Stimulated activated CD8-positive, alpha-beta memory T cell treated with anti-CD3 and anti-CD28 coated beads, Interleukin-12 subunit alpha, Interleukin-12 subunit beta, amount 100 ng/mL, for 4 hours (primary cell): ENCODE results near the gene FRMD4B.

Experiments used
- DNase-seq: peaks from one replicate; pipeline ENCODE4 v3.0.0-alpha.2; 2020; ENCODE audit warnings: low read depth

FRMD4B gene

GRCh38 chr3:69403454-69403853, 17.6 kb upstream of the FRMD4B start:
- DNase-seq = no peak

GRCh38 chr3:69400683-69401082, 14.8 kb upstream of the FRMD4B start:
- no peak for DNase-seq

GRCh38 chr3:69392850-69393249, 7.0 kb upstream of the FRMD4B start:
- no peak for DNase-seq

GRCh38 chr3:69392415-69392814, 6.5 kb upstream of the FRMD4B start:
- DNase-seq = no peak

- no peak for DNase-seq
Observed at GRCh38 chr3:69391554-69391953, 5.7 kb upstream of the FRMD4B start.

GRCh38 chr3:69390771-69391170, 4.9 kb upstream of the FRMD4B start:
- no peak for DNase-seq

GRCh38 chr3:69389520-69390248, 3.8 kb upstream of the FRMD4B start:
- DNase-seq = no peak

- DNase-seq = no peak
Observed at GRCh38 chr3:69388241-69388640, 2.4 kb upstream of the FRMD4B start.

GRCh38 chr3:69386556-69387385, 883 bp upstream of the FRMD4B start:
- DNase-seq = no peak

- DNase-seq = no peak
Observed at GRCh38 chr3:69385123-69385722, 665 bp downstream of the FRMD4B start.

GRCh38 chr3:69384326-69384725, 1.6 kb downstream of the FRMD4B start:
- no peak for DNase-seq

- DNase-seq = no peak
Observed at GRCh38 chr3:69379661-69380060, 6.2 kb downstream of the FRMD4B start.

- no peak for DNase-seq
Observed at GRCh38 chr3:69378112-69378802, 7.6 kb downstream of the FRMD4B start.

GRCh38 chr3:69377262-69377661, 8.6 kb downstream of the FRMD4B start:
- DNase-seq = no peak

GRCh38 chr3:69376731-69377130, 9.2 kb downstream of the FRMD4B start:
- DNase-seq = no peak

- DNase-seq = no peak
Observed at GRCh38 chr3:69371816-69372215, 14.1 kb downstream of the FRMD4B start.

- no peak for DNase-seq
Observed at GRCh38 chr3:69370901-69371301, 15.0 kb downstream of the FRMD4B start.

- peak; percentile 9 for DNase-seq
Observed at GRCh38 chr3:69370156-69370883, 15.6 kb downstream of the FRMD4B start.

GRCh38 chr3:69368129-69368741, 17.7 kb downstream of the FRMD4B start:
- no peak for DNase-seq

- DNase-seq = no peak
Observed at GRCh38 chr3:69367586-69367985, 18.3 kb downstream of the FRMD4B start.

- no peak for DNase-seq
Observed at GRCh38 chr3:69364354-69364753, 21.5 kb downstream of the FRMD4B start.
